Esophagus mucosa (tissue), 1 donor: ENCODE results near the gene PPP1R9A. TPM values are rescaled to one million over a fixed set of nuclear protein-coding genes. Genes with fewer than 3 reads are reported as not detected.
"Not testable (repeated sequence)": the region's sequence is repeated elsewhere in the genome, so short reads cannot be mapped to it uniquely, and the experiment has no call there.

Experiments
- ATAC-seq: fragments of 200-7000 bp; cut with Tn5 transposase; one replicate; pipeline ENCODE4 v1.9.1; 2020
- total RNA-seq: library from RNA; stranded (reverse); gene quantifications from one replicate; pipeline ENCODE4 v1.2.4, GENCODE V29; 2023
- donor health status: DM: yes; HTN: yes; CAD: no.

The PPP1R9A gene
- total RNA-seq, 1 donor from 2014 or later = 0.36 TPM

DNA sequence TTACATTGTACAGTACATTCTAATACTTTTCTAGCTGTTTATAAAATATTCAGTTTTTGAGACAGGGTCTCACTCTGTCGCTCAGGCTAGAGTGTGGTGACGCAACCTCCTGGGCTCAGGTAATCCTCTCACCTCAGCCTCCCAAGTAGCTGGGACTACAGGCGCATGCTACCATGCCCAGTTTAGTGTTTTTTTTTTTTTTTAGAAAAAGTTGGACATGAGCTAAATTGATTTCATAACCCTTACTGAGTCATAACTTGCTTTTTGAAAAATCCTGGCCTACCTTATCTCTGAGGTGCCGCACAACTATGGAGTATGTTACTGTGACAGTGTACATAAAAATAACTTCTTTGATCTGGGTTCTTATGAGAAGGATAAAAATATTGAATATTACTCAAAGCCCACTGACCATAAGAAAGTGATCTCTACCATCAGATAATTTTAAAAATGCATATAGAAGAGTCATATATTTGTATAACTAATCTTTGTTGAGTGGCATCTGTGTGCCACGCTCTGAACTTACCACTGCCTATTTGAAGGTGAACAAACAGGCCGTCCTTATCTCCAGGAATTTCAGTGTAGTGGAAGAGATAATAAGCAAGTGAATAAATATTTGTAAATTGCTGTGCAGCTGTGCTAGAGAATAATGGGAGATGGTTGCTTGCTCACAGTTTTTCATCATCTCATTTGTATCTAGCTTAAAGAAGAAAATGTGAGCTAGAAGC, 73.2 kb downstream of the PPP1R9A start:
- ATAC-seq = no peak

DNA sequence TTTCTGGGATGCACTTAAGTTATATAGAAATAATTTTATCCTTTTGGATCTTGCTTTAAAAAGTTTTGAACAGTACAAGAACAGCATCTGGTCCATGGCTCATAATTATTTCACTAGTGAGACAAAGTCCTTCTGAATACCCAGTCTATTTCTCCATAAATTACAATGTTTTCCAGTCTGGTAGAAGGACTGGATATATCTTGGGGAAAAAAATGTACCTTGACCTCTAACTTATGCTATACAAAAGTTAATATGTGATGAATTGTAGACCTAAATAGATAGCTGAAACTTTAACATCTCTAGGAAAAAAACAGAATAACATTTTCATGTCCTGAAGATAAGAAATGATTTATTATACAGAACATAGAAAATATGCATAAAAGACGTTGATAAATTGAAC, 88.5 kb downstream of the PPP1R9A start:
- no peak for ATAC-seq

DNA sequence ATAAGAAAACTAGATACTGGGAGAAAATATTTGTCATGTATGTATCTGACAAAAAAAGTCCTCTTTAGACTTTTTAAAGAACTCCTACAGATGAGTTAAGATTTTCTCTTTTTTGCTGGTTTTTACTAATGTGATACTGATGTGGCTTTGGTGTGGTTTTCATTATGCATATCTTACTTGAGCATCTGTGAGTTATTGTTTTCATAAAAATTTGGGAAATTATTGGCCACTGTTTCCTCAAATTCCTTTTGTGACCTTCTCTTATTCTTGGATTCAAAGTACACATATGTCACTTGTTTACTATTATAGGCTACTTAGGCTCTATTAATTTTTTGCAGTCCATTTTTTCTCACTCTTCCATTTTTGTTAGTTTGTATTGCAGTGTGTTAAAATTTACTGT, 89.0 kb downstream of the PPP1R9A start:
- ATAC-seq = no peak

DNA sequence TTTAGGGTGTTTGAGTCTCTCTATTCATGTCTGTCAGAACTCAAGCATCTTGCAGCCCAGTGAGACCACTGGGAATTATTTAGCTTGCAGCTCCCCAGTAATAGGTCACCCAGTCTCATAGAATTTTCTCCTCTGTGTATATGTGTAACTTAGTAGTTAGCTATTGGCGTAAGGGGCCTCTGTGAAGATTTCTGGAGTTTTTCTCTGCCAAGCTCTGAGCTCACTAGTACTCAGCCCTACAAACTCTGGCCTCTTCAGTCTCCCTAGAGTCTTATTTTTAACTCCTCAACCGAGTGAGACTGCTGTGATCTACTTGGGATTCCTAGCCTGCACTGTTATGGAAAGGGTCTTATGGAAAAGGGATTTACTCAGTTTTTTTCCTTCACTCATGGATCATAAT, 90.2 kb downstream of the PPP1R9A start:
- ATAC-seq = no peak

DNA sequence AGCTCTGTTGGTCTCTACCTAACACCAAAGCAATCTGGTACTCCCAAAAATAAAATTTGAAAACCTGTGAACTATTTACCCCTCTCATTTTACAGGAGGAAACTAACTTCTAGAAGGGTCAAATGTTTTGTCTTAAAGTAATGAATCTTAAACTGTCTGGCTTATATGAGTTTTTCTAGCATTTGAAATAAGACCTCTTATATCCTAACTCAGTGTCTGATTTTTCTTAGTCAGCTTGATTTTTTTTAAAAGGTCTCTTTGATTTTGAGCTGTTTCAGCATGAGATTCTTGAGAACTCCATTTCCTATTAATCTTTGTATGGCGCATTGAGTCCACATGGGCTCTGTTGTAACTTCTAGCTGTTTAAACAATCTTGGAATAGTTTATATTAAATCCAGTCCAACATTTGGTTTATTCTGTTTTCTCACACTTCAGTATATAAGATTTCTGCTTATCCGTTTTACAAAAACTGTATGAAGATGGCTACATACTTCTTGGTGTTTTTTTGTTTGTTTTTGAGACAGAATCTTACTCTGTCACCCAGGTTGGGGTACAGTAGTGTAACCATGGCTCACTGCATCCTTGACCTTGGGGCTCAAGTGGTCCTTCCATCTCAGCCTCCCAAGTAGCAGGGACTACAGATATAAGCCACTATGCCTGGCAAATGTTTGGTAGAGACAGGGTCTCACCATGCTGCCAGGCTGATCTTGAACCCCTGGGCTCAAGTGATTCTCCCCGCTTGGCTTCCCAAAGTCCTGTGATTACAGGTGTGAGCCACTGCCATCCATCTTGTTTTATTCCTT, 91.1 kb downstream of the PPP1R9A start:
- ATAC-seq = no peak

DNA sequence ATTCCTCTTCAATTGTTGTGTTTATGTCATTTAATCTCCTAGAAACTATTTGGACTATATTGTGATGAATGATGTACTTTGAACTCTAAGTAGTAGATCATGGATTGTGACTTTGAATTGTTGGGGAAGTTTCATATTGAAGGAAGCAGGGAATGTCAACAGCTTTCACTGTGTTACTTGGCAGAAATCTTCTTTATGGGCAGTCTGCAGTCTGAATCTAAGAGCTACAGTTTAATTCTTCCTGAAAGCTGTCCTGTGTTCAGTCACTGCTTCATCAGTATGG, 91.6 kb downstream of the PPP1R9A start:
- no peak for ATAC-seq

DNA sequence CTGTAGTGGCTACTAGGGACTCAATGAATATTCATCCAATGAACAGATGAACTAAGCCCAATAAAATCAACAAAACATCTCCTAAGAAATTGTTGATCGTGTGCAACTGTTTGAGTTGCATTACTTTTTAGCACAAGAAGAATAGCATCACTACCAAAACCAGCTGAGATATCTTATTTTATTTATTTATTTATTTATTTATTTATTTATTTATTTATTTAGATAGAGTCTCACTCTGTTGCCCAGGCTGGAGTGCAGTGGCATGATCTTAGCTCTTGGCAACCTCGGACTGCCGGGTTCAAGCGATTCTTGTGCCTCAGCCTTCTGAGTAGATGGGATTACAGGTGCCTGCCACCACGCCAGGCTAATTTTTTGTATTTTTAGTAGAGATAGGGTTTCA, 92.2 kb downstream of the PPP1R9A start:
- not testable (repeated sequence) for ATAC-seq

DNA sequence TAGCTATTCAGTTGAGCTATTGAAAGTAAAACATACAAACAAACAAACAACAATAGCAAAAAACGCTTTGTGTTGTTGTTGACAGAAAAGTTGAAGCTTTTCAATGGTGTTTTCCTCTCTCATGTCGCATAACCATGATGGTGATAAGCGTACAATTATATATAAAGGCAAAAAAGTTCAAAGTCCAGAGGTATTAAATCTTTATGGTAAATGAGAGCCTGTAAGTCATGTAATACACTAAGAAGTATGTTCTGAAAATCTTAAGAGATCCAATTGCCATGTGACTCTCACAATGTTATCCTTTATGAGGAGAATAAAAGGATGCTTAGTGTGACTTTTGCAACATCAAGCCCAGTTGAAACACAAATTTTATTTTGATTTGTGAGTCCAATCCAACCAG, 93.9 kb downstream of the PPP1R9A start:
- ATAC-seq = no peak

DNA sequence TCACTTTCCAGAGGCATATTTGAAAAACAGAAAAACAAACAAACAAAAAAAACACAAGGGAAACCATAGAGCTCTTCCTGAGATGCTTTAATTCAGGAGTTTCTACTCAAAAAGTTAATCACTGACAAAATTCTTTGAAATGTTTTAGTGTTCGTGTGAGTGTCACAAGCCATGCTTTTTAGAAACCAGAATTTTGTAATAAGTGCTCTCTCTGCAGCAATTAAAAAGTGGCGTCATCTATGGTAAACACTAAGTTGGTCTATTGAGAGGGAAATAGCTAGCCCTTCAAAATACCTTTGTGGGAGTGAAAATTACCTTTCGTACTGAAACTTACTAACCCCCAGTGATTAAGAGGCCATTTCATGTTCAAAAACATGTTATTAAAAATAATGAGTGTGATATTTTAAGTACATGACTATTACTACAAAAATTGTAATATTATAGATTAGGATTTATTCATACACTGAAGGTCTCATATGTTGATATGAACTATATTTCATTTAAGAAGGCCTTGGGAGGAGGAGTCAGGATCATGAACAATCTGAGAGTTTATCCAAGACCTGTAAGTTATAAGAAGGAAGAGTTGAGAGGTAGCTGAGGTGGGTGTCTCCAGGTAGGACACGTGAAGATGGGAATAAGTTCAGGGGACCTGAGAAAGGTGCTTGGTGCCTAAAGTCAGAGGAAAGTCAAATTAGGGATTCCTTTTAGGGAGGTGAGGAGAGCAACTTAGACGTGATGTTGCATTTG, 94.6 kb downstream of the PPP1R9A start:
- ATAC-seq = no peak

DNA sequence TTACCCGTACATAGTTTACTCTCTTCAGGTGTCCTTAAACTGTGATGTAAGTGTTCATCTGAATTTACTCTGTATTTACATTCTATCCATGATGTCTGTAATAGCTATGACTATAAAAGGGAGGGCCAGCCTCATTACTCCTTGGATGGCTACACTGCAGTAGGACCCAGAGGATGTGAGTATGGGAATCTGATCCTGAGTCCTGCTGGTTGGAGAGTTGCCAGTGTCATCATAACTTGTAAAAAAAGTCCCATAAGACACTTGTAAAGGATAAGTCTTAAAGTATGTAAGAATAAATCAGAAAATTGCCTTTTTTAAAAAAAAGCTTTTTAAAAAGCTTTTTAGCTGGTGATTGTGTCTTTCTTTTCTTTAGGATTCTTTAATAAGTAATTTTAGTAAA, 95.4 kb downstream of the PPP1R9A start:
- ATAC-seq = no peak

DNA sequence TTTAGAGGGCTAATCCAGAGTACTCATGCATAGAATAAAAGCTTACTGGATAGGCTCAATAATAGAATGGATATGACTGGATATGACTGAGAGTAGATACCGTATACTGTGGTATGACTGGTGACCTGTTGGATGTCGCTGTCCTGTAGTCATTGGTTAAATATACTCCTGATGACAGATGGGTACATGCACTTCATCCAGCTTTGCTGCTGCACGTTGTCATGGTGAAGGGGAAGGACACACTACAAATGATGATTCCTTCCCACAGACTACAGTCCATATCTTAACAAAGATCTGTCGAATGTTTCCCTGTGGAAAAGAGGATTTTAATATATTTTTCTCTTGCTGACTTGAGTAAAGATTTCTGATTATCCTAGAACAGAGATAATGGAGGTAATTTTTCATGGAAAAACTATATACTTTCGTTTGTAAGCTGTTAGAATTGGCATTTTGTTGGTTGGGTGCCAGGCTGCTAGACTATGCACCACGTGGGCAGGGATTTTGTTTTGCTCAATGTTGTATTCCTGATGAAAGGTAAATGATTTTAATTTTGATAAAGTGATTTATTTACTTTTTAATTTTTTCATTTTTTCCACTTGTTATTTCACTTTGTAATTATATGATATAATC, 97.3 kb downstream of the PPP1R9A start:
- ATAC-seq = no peak

DNA sequence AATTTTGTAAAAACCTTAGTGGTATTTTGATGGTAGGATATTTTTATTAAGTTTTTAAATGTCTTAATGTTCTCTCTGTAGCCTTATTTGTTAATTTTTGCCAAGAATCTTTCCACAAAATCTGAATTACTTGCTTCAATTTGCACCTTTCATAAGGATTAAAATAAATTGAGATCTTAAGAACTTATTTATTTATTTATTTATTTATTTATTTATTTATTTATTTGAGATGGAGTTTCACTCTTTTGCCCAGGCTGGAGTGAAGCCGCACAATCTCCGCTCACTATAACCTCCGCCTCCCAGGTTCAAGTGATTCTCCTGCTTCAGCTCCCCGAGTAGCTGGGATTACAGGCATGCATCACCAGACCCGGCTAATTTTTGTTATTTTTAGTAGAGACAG, 98.6 kb downstream of the PPP1R9A start:
- no peak for ATAC-seq

DNA sequence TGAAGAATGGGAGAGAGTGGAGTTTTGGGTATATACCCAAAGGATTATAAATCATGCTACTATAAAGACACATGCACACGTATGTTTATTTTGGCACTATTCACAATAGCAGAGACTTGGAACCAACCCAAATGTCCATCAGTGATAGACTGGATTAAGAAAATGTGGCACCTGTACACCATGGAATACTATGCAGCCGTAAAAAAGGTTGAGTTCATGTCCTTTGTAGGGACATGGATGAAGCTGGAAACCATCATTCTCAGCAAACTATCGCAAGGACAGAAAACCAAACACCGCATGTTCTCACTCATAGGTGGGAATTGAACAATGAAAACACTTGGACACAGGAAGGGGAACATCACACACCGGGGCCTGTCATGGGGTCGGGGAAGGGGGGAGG, 101.4 kb downstream of the PPP1R9A start:
- ATAC-seq = not testable (repeated sequence)

DNA sequence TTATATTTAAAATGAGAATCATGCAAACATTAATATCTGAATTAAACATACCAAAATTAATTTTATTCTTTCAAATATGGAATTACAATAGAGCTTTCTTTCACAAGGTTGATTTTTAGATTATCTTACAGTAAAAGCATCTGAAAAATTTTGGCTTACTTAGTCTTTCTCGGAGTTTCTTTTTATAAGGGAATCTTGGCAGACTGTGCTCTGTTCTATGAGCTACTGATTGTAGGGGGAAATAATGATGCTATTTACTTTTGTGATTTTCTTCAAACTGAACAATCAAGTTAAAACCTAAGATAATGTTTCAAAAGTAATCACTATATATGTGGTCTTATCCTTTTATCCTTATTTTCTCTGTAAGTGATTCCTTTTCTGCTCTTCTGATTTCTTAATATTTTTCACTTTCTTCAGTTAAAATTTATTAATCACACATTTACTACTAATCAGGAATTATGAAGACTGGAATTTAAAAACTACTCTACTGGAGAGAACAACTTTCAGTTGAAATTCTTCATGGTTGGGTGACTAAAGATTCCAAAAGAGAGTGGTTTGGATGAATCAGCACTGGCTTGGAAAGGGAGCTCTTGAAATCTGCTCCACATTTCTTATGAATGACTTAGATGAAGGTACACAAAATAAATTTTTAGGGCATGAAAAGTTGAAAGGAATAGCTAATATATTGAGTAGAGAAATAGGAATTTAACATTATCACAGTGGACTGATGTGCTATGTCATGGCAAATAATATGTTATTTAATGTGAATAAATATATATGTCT, 103.9 kb downstream of the PPP1R9A start:
- no peak for ATAC-seq

DNA sequence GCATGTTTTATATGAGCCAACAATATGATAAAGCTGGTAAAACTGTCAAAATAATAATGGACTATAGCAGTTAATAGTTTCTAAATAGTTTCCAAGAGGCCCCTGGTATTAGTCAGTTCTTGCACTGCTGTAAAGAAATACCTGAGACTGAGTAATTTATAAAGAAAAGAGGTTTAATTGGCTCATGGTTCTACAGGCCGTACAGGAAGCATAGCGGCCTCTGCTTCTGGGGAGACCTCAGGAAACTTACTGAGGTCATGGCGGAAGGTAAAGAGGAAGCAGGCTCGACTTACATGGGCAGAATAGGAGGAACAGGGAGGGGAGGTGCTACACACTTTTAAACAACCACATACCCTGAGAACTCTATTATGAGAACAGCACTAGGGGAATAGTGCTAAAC, 104.6 kb downstream of the PPP1R9A start:
- no peak for ATAC-seq

DNA sequence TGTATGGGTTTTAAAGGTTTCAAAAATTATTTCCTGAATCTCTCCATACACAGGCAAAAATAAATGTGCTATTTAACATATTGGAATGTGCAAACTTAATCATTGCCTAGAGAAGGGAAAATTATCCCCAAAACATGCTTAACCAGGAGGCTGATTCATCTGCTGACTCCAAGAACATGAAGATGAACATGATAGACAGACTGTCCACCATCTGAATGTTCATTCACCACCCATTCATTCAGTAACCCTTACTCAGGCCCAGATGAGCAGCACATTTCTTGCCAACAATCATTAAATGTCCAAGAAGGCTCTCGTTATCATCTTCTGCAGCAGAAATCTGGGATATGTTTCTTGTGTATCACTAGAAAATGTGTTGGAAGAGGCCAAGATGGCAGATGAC, 110.6 kb downstream of the PPP1R9A start:
- no peak for ATAC-seq

DNA sequence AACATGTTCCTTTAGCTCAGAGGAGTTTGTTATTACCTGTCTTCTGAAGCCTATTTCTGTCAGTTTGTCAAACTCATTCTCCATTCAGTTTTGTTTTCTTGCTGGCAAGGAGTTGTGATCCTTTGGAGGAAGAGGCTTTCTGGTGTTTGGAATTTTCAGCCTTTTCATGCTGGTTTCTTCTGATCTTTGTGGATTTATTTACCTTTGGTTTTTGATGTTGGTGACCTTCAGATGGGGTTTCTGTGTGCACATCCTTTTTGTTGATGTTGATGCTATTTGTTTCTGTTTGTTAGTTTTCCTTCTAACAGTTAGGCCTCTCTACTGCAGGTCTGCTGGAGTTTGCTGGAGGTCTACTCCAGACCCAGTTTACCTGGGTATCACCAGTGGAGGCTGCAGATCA, 118.6 kb downstream of the PPP1R9A start:
- ATAC-seq = no peak

DNA sequence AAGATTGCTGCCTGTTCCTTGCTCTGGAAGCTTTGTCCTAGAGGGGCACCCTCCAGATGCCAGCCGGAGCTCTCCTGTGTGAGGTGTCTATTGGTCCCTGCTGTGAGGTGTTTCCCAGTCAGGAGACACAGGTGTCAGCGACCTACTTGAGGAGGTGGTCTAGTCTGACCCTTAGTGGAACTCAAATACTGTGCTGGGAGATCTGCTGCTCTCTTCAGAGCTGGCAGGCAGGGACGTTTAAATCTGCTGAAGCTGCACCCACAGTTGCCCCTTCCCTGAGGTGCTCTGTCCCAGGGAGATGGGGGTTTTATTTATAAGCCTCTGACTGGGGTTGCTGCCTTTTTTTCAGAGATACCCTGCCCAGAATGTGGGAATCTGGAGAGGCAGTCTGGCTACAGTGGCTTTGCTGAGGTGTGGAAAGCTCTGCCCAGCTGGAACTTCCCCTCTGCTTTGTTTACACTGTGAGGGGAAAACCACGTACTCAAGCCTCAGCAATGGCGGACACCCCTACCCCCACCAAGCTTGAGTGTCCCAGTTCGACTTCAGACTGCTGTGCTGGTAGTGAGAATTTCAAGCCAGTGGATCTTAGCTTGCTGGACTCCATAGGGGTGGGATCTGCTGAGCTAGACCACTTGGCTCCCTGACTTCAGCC, 119.2 kb downstream of the PPP1R9A start:
- no peak for ATAC-seq

DNA sequence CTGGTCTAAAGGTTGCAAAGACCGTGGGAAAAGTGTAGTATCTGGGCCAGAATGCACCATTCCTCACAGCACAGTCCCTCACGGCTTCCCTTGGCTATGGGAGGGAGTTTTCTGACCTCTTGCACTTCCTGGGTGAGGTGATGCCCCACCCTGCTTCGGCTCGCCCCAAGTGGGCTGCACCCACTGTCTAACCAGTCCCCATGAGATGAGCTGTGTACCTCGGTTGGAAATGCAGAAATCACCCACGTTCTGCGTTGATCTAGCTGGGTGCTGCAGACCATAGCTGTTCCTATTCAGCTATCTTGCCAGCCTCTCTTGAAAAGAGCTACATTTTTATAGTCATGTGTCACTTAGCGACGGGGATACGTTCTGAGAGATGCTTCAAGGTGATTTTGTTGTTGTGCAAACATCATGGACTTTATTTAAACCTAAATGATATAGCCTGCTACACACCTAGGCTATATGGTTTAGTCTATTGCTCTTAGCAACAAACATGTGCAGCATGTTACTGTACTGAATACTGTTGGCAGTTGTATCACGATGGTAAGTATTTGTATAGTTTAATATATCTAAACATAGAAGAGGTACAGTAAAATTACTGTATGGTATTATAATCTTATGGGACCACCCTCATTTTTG, 120.0 kb downstream of the PPP1R9A start:
- ATAC-seq = no peak

DNA sequence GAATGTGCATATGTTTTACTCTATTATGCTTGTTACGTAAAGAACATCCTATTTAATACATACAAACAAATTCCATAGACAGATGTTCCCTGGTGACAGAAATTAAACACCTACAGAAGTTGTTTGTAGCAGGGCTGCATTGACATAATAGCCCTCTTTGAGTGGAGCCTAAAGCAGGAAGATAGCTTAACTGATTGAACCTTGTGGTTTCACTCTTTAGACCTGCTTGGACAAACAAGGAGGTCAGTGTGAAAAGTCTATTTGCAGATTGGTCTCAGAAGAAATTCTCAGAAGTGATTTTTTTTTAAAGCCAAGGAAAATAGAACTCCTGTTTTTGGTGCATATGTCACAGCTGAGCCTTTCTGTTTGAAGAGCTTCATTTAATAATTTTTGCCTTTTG, 121.3 kb downstream of the PPP1R9A start:
- ATAC-seq = no peak

DNA sequence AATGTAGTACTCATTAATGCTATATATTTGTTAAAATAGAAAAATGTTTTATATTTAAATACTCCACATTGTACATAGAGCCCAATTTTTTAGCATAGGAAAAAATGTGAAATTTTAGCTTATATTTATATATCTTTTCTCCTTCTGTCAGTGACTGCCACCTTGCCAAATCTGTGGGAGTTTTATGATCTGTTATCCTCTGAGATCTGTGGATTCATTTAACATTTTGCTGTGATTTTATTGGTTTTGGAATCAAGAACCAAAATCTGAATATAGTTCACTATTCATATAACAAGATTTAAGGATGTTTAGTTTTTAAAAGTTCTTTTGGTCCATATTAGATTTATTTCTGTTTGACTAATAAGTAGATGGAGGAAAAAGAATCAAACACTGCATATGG, 127.9 kb downstream of the PPP1R9A start:
- ATAC-seq = no peak
